ENCODE measurements around the gene RIPOR3. TPM values are rescaled to one million over a fixed set of nuclear protein-coding genes. Genes with fewer than 3 reads are reported as not detected.
A peak's percentile ranks its signal among the peaks of the same experiment; 100 is the strongest.

Gene RIPOR3
- total and polyA plus RNA-seq, 9 of the 15 experiments (the other 6 are each of a cell fraction or from before 2014, with no cell fraction given), result 3.3 to 62.7 (median 21.4) TPM

- no peak for TF ChIP-seq SAFB2 (IDR thresholded peaks at IDR 0.05; ENCODE audit: borderline replicate concordance, low read depth, low read length, severe bottlenecking)
- TF ChIP-seq HDAC3 (IDR thresholded peaks at IDR 0.05; ENCODE audit: borderline replicate concordance, partially characterized antibody), result no peak
- peak in 1 of 2 experiments; percentile 91; a peak in 2 of 4 replicates for TF ChIP-seq HDAC1 (IDR thresholded peaks at IDR 0.05)
- peak; percentile 88 for TF ChIP-seq ATF3 (IDR thresholded peaks at IDR 0.05)
- TF ChIP-seq ATF3 (CRISPR knock-in tag; conservative IDR thresholded peaks at IDR 0.05), result no peak
- peak; percentile 15 for TF ChIP-seq FOS (IDR thresholded peaks at IDR 0.05; ENCODE audit: extremely low read depth, insufficient read length)
- no peak for TF ChIP-seq E2F3 (CRISPR knock-in tag; IDR thresholded peaks at IDR 0.05)
- TF ChIP-seq, protein P1, sequence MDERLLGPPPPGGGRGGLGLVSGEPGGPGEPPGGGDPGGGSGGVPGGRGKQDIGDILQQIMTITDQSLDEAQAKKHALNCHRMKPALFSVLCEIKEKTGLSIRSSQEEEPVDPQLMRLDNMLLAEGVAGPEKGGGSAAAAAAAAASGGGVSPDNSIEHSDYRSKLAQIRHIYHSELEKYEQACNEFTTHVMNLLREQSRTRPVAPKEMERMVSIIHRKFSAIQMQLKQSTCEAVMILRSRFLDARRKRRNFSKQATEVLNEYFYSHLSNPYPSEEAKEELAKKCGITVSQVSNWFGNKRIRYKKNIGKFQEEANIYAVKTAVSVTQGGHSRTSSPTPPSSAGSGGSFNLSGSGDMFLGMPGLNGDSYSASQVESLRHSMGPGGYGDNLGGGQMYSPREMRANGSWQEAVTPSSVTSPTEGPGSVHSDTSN (CRISPR knock-in tag; IDR thresholded peaks at IDR 0.05; ENCODE audit: low read depth), result no peak
- TF ChIP-seq, protein P1 (tag; conservative IDR thresholded peaks at IDR 0.05; ENCODE audit: low read depth), result peak; percentile 71
- TF ChIP-seq KHSRP (IDR thresholded peaks at IDR 0.05), result no peak
- no peak for TF ChIP-seq THAP7 (CRISPR knock-in tag; IDR thresholded peaks at IDR 0.05)
- TF ChIP-seq TCF7 (IDR thresholded peaks at IDR 0.05; ENCODE audit: borderline replicate concordance), result 0 out of 2 replicates have a peak, but pooled peaks have one; percentile 29
- TF ChIP-seq CBFB (CRISPR knock-in tag; IDR thresholded peaks at IDR 0.05), result no peak
- TF ChIP-seq, protein P2, sequence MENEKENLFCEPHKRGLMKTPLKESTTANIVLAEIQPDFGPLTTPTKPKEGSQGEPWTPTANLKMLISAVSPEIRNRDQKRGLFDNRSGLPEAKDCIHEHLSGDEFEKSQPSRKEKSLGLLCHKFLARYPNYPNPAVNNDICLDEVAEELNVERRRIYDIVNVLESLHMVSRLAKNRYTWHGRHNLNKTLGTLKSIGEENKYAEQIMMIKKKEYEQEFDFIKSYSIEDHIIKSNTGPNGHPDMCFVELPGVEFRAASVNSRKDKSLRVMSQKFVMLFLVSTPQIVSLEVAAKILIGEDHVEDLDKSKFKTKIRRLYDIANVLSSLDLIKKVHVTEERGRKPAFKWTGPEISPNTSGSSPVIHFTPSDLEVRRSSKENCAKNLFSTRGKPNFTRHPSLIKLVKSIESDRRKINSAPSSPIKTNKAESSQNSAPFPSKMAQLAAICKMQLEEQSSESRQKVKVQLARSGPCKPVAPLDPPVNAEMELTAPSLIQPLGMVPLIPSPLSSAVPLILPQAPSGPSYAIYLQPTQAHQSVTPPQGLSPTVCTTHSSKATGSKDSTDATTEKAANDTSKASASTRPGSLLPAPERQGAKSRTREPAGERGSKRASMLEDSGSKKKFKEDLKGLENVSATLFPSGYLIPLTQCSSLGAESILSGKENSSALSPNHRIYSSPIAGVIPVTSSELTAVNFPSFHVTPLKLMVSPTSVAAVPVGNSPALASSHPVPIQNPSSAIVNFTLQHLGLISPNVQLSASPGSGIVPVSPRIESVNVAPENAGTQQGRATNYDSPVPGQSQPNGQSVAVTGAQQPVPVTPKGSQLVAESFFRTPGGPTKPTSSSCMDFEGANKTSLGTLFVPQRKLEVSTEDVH (IDR thresholded peaks at IDR 0.05; ENCODE audit: low read depth, partially characterized antibody), result peak; percentile 40
- no peak for TF ChIP-seq SIN3B (IDR thresholded peaks at IDR 0.05; ENCODE audit: low read depth)
- TF ChIP-seq HNRNPUL1 (IDR thresholded peaks at IDR 0.05; ENCODE audit: low read length), result no peak
- no peak for TF ChIP-seq KDM2B (CRISPR knock-in tag; IDR thresholded peaks at IDR 0.05)
- peak; percentile 45 for TF ChIP-seq BRD9 (IDR thresholded peaks at IDR 0.05; ENCODE audit: low read depth, partially characterized antibody)
- TF ChIP-seq NR2C2 (CRISPR knock-in tag; IDR thresholded peaks at IDR 0.05), result no peak
- peak; percentile 23; the same call in 1 of the 2 replicates for TF ChIP-seq NR2C2 (tag; IDR thresholded peaks at IDR 0.05)
- no peak for TF ChIP-seq ZNF75A (CRISPR knock-in tag; IDR thresholded peaks at IDR 0.05)
- no peak for TF ChIP-seq SRSF1 (IDR thresholded peaks at IDR 0.05; ENCODE audit: low read depth, low read length)
These were observed 33.7 kb upstream of the RIPOR3 start (continued) for GRCh38 chr20:50724851-50725723.

Data from K562 (cell line).